Stimulated activated naive B cell treated with anti-CD40 and anti-IgM and Interleukin-4, amounts not matched to agents 10 μg/mL and 1 μg/mL and 100 μg/mL, for 72 hours (primary cell): Measurements from ENCODE around the gene ATXN7L1.

ENCODE experiments used
- ATAC-seq, 2 donors: fragments of 150-1000 bp; cut with Tn5 transposase; replicated peaks; 2 replicates each; pipeline ENCODE4 v1.10.0; 2021; ENCODE audit warnings: moderate library complexity in 1 of 2
- DNase-seq: peaks from one replicate; pipeline ENCODE4 v3.0.0; 2021
- H3K27ac Mint-ChIP-seq: one replicate; pipeline ENCODE4 v1.8.0; 2022; ENCODE audit warnings: mild to moderate bottlenecking, mixed read lengths
- H3K27me3 Mint-ChIP-seq, 2 donors: one replicate each; pipeline ENCODE4 v1.8.0; 2022; ENCODE audit warnings: mixed read lengths in 2 of 2
- H3K36me3 Mint-ChIP-seq, 2 donors: one replicate each; pipeline ENCODE4 v1.8.0; 2022; ENCODE audit warnings: mixed read lengths in 2 of 2, mild to moderate bottlenecking in 1 of 2
- H3K4me1 Mint-ChIP-seq, 2 donors: one replicate each; pipeline ENCODE4 v1.8.0; 2022; ENCODE audit warnings: mixed read lengths in 2 of 2, mild to moderate bottlenecking in 1 of 2
- H3K4me3 Mint-ChIP-seq, 2 donors: one replicate each; pipeline ENCODE4 v1.8.0; 2022; ENCODE audit warnings: mild to moderate bottlenecking in 2 of 2, mixed read lengths in 2 of 2, moderate library complexity in 1 of 2
- H3K9me3 Mint-ChIP-seq, 2 donors: one replicate each; pipeline ENCODE4 v1.8.0; 2022; ENCODE audit warnings: mixed read lengths in 2 of 2, mild to moderate bottlenecking in 1 of 2

Gene ATXN7L1

GRCh38 chr7:105587909-105588635, 288.3 kb downstream of the ATXN7L1 start:
- DNase-seq (no peak), ATAC-seq (peak in 1 of 2 donors; percentile 21)
- Mint-ChIP-seq H3K27me3 (no peaks in the 10 kb centered on the region), H3K4me3 (peak overlapping the region in 1 of 2 donors; percentile 17), H3K9me3 (peaks cover 4 to 7% of the 10 kb centered on the region in 2 donors), H3K4me1 (peaks cover 14 to 17% of the 10 kb centered on the region in 2 donors), H3K36me3 (peaks cover 4 to 8% of the 10 kb centered on the region in 2 donors), H3K27ac (no peak overlapping the region)

- no peak for ATAC-seq
- no peak for DNase-seq
- peaks cover 16 to 17% of the 10 kb centered on the region in 2 donors for H3K27me3 Mint-ChIP-seq
- H3K9me3 Mint-ChIP-seq = peaks cover 9 to 11% of the 10 kb centered on the region in 2 donors
- peaks cover 19 to 23% of the 10 kb centered on the region in 2 donors for H3K4me1 Mint-ChIP-seq
- H3K27ac Mint-ChIP-seq = no peak overlapping the region
- no peak overlapping the region for H3K4me3 Mint-ChIP-seq
- H3K36me3 Mint-ChIP-seq = peaks cover 10 to 13% of the 10 kb centered on the region in 2 donors
Measured at GRCh38 chr7:105585850-105586500, 290.4 kb downstream of the ATXN7L1 start.

GRCh38 chr7:105584165-105584564, 292.2 kb downstream of the ATXN7L1 start:
- DNase-seq (no peak), ATAC-seq (no peak)
- Mint-ChIP-seq H3K4me3 (no peak overlapping the region), H3K27ac (no peak overlapping the region), H3K27me3 (peaks cover 20 to 21% of the 10 kb centered on the region in 2 donors), H3K4me1 (peaks cover 18 to 22% of the 10 kb centered on the region in 2 donors), H3K9me3 (peaks cover 9 to 11% of the 10 kb centered on the region in 2 donors), H3K36me3 (peaks cover 10 to 17% of the 10 kb centered on the region in 2 donors)

GRCh38 chr7:105583061-105583460, 293.3 kb downstream of the ATXN7L1 start:
- DNase-seq = no peak
- H3K27ac Mint-ChIP-seq = no peak overlapping the region
- H3K4me1 Mint-ChIP-seq = peaks cover 13 to 15% of the 10 kb centered on the region in 2 donors
- ATAC-seq = no peak
- peaks cover 9 to 11% of the 10 kb centered on the region in 2 donors for H3K9me3 Mint-ChIP-seq
- no peak overlapping the region for H3K4me3 Mint-ChIP-seq
- H3K36me3 Mint-ChIP-seq = peaks cover 10 to 17% of the 10 kb centered on the region in 2 donors
- peaks cover 20 to 21% of the 10 kb centered on the region in 2 donors for H3K27me3 Mint-ChIP-seq

- peaks cover 9 to 11% of the 10 kb centered on the region in 2 donors for H3K9me3 Mint-ChIP-seq
- DNase-seq = peak; percentile 49
- peak; percentile 87 to 90 for ATAC-seq
- H3K27me3 Mint-ChIP-seq = peaks cover 20 to 21% of the 10 kb centered on the region in 2 donors
- peaks cover 15 to 17% of the 10 kb centered on the region in 2 donors for H3K36me3 Mint-ChIP-seq
- H3K27ac Mint-ChIP-seq = no peak within 1 kb of the TSS
- peaks cover 9 to 10% of the 10 kb centered on the region in 2 donors for H3K4me1 Mint-ChIP-seq
- H3K4me3 Mint-ChIP-seq = peak within 1 kb of the TSS; percentile 81 to 82
Measured at GRCh38 chr7:105581066-105581811, 295.2 kb downstream of the ATXN7L1 start, which contains the start of gene EFCAB10. TSS of gene EFCAB10 (minus strand) at chr7:105581493. CDS start at chr7:105581463, 30 bp downstream.

GRCh38 chr7:105580022-105580740, 296.2 kb downstream of the ATXN7L1 start:
- peaks cover 8 to 9% of the 10 kb centered on the region in 2 donors for H3K4me1 Mint-ChIP-seq
- no peak overlapping the region for H3K27ac Mint-ChIP-seq
- DNase-seq (no peak), ATAC-seq (no peak)
- peaks cover 15 to 17% of the 10 kb centered on the region in 2 donors for H3K36me3 Mint-ChIP-seq
- H3K4me3 Mint-ChIP-seq = no peak overlapping the region
- H3K9me3 Mint-ChIP-seq = peaks cover 9 to 11% of the 10 kb centered on the region in 2 donors
- peaks cover 20 to 21% of the 10 kb centered on the region in 2 donors for H3K27me3 Mint-ChIP-seq

- Mint-ChIP-seq H3K27ac (no peak overlapping the region), H3K36me3 (peaks cover 13% of the 10 kb centered on the region in 2 donors)
- no peak for ATAC-seq
Measured at GRCh38 chr7:105578496-105578895, 297.9 kb downstream of the ATXN7L1 start.

GRCh38 chr7:105577251-105577650, 299.1 kb downstream of the ATXN7L1 start:
- DNase-seq (no peak), ATAC-seq (no peak)
- H3K4me3 Mint-ChIP-seq = no peak overlapping the region
- peaks cover 13% of the 10 kb centered on the region in 2 donors for H3K27me3 Mint-ChIP-seq
- H3K36me3 Mint-ChIP-seq = peaks cover 8% of the 10 kb centered on the region in 2 donors
- no peak overlapping the region for H3K27ac Mint-ChIP-seq
- H3K4me1 Mint-ChIP-seq = peaks cover 8 to 9% of the 10 kb centered on the region in 2 donors
- peaks cover 0 to under 1% of the 10 kb centered on the region in 2 donors for H3K9me3 Mint-ChIP-seq

More at GRCh38 chr7:105578496-105578895, 297.9 kb downstream of the ATXN7L1 start:
- no peak overlapping the region for H3K4me3 Mint-ChIP-seq
- no peak for DNase-seq
- peaks cover 20 to 21% of the 10 kb centered on the region in 2 donors for H3K27me3 Mint-ChIP-seq
- peaks cover 2 to 7% of the 10 kb centered on the region in 2 donors for H3K9me3 Mint-ChIP-seq
- peaks cover 8 to 9% of the 10 kb centered on the region in 2 donors for H3K4me1 Mint-ChIP-seq

GRCh38 chr7:105571891-105572290, 304.5 kb downstream of the ATXN7L1 start:
- Mint-ChIP-seq H3K4me1 (no peaks in the 10 kb centered on the region), H3K9me3 (peaks cover 0 to 1% of the 10 kb centered on the region in 2 donors), H3K27ac (no peak overlapping the region), H3K27me3 (no peaks in the 10 kb centered on the region), H3K36me3 (peaks cover 20 to 24% of the 10 kb centered on the region in 2 donors), H3K4me3 (no peak overlapping the region)
- no peak for DNase-seq
- no peak for ATAC-seq

GRCh38 chr7:105567821-105568220, 308.6 kb downstream of the ATXN7L1 start:
- no peak overlapping the region for H3K27ac Mint-ChIP-seq
- H3K9me3 Mint-ChIP-seq = peaks cover 0 to 1% of the 10 kb centered on the region in 2 donors
- ATAC-seq (no peak), DNase-seq (no peak)
- H3K4me1 Mint-ChIP-seq = no peaks in the 10 kb centered on the region
- no peaks in the 10 kb centered on the region for H3K27me3 Mint-ChIP-seq
- H3K4me3 Mint-ChIP-seq = no peak overlapping the region
- peaks cover 22 to 30% of the 10 kb centered on the region in 2 donors for H3K36me3 Mint-ChIP-seq

GRCh38 chr7:105567024-105567423, 309.4 kb downstream of the ATXN7L1 start:
- H3K27ac Mint-ChIP-seq = no peak overlapping the region
- peaks cover 23 to 34% of the 10 kb centered on the region in 2 donors for H3K36me3 Mint-ChIP-seq
- peaks cover 0 to 1% of the 10 kb centered on the region in 2 donors for H3K9me3 Mint-ChIP-seq
- H3K4me1 Mint-ChIP-seq = no peaks in the 10 kb centered on the region
- no peak overlapping the region for H3K4me3 Mint-ChIP-seq
- DNase-seq (no peak), ATAC-seq (no peak)
- H3K27me3 Mint-ChIP-seq = no peaks in the 10 kb centered on the region

- no peak overlapping the region for H3K27ac Mint-ChIP-seq
- H3K4me1 Mint-ChIP-seq = no peaks in the 10 kb centered on the region
- H3K4me3 Mint-ChIP-seq = no peak overlapping the region
- peaks cover 24 to 37% of the 10 kb centered on the region in 2 donors for H3K36me3 Mint-ChIP-seq
- ATAC-seq = no peak
- peaks cover 0 to 1% of the 10 kb centered on the region in 2 donors for H3K9me3 Mint-ChIP-seq
- no peak for DNase-seq
- no peaks in the 10 kb centered on the region for H3K27me3 Mint-ChIP-seq
Measured at GRCh38 chr7:105565190-105565589, 311.2 kb downstream of the ATXN7L1 start.

- H3K9me3 Mint-ChIP-seq = no peaks in the 10 kb centered on the region
- ATAC-seq (no peak), DNase-seq (no peak)
- no peak overlapping the region for H3K4me3 Mint-ChIP-seq
- H3K27ac Mint-ChIP-seq = peak overlapping the region; percentile 52
- peaks cover 13 to 30% of the 10 kb centered on the region in 2 donors for H3K36me3 Mint-ChIP-seq
- no peaks in the 10 kb centered on the region for H3K4me1 Mint-ChIP-seq
- H3K27me3 Mint-ChIP-seq = no peaks in the 10 kb centered on the region
Measured at GRCh38 chr7:105559926-105560325, 316.5 kb downstream of the ATXN7L1 start.
